Epithelial cell of esophagus (primary cell): ENCODE results near the gene ESF1.

Experiments
- DNase-seq: peaks from one replicate; pipeline ENCODE4 v3.0.0; 2010; ENCODE audit warnings: low read depth
- H3K4me3 ChIP-seq: 2 replicates; pipeline ENCODE4 v1.5.1; 2011; ENCODE audit warnings: mild to moderate bottlenecking, low read length, control low read depth
- TF ChIP-seq, protein P1 (sequence below): IDR thresholded peaks from 2 replicates; pipeline ENCODE4 v1.5.1; 2011; ENCODE audit warnings: low read depth, mild to moderate bottlenecking, low read length, control low read depth, inconsistent platforms; ENCODE audit not compliant: insufficient read depth; ENCODE audit errors: missing control alignments

ESF1 gene, protein sequence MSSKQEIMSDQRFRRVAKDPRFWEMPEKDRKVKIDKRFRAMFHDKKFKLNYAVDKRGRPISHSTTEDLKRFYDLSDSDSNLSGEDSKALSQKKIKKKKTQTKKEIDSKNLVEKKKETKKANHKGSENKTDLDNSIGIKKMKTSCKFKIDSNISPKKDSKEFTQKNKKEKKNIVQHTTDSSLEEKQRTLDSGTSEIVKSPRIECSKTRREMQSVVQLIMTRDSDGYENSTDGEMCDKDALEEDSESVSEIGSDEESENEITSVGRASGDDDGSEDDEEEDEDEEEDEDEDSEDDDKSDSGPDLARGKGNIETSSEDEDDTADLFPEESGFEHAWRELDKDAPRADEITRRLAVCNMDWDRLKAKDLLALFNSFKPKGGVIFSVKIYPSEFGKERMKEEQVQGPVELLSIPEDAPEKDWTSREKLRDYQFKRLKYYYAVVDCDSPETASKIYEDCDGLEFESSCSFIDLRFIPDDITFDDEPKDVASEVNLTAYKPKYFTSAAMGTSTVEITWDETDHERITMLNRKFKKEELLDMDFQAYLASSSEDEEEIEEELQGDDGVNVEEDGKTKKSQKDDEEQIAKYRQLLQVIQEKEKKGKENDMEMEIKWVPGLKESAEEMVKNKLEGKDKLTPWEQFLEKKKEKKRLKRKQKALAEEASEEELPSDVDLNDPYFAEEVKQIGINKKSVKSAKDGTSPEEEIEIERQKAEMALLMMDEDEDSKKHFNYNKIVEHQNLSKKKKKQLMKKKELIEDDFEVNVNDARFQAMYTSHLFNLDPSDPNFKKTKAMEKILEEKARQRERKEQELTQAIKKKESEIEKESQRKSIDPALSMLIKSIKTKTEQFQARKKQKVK

DNA sequence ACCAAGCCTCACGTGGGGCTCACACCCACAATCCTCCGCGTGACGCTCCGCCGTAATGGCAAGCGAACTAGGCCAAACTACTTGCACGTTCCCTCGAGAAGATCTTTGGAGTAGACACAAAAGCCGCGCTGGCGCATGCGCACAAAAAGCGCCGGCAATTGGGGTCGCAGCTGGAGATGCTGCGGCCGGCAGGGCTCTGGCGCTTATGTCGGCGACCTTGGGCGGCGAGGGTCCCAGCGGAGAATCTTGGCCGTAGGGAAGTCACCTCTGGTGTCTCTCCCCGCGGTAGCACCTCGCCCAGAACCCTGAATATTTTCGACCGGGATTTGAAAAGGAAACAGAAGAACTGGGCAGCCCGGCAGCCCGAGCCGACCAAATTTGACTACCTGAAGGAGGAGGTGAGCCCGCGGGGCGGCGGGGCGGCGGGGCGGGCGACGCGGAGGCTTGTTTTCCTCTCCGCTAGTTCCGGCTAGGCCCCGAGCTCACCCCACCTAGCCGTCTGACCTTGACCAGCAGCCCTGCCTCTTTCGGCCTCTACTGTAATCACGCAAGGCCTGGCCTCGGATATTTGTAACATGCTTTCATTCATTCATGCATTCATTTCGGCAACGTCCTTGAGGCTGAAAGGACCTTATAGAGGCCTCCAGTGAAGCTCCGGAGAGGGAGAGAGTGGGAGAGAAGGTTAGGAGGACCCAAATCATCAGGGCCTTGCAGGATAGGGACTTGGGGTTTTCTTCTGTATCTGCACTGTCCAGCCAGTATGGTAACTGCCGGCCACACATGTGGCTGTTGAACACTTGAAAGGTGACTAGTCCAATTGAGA lies at the start of gene ESF1, which contains the start of gene NDUFAF5:
Gene ESF1, minus strand, starts transcription at position 27 of the 823 bp plus-strand sequence. CDS start 1,779 bp downstream, outside the sequence.
Gene NDUFAF5, plus strand, starts transcription at position 136 of the 823 bp plus-strand sequence. Its CDS starts 41 bp downstream, at position 177.
- H3K4me3 ChIP-seq: peak within 1 kb of the TSS; percentile 90
- TF ChIP-seq, protein P1, sequence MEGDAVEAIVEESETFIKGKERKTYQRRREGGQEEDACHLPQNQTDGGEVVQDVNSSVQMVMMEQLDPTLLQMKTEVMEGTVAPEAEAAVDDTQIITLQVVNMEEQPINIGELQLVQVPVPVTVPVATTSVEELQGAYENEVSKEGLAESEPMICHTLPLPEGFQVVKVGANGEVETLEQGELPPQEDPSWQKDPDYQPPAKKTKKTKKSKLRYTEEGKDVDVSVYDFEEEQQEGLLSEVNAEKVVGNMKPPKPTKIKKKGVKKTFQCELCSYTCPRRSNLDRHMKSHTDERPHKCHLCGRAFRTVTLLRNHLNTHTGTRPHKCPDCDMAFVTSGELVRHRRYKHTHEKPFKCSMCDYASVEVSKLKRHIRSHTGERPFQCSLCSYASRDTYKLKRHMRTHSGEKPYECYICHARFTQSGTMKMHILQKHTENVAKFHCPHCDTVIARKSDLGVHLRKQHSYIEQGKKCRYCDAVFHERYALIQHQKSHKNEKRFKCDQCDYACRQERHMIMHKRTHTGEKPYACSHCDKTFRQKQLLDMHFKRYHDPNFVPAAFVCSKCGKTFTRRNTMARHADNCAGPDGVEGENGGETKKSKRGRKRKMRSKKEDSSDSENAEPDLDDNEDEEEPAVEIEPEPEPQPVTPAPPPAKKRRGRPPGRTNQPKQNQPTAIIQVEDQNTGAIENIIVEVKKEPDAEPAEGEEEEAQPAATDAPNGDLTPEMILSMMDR: no peak
- peak; percentile 97 for DNase-seq

DNA sequence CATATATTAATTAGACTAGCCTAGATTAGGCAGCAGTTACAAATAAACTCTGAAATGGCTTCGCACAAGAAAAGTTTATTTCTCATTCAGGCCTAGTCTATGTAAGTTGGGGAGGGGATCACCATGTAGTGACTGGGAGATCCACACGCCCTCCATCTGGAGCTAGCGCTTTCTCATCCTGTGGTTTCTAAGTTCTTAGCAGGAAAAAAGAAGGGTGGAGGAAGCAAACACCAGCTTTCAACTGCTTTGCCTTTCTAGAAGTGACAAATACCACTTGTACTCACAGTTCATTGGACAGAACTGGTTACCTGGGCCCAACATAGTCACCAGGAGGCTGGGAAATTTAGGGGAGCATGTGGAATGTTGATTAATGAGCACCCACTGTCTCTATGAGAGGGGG lies 46.8 kb upstream of the ESF1 start:
- no peak for DNase-seq
- H3K4me3 ChIP-seq: no peak overlapping the region
- TF ChIP-seq, protein P1: no peak

DNA sequence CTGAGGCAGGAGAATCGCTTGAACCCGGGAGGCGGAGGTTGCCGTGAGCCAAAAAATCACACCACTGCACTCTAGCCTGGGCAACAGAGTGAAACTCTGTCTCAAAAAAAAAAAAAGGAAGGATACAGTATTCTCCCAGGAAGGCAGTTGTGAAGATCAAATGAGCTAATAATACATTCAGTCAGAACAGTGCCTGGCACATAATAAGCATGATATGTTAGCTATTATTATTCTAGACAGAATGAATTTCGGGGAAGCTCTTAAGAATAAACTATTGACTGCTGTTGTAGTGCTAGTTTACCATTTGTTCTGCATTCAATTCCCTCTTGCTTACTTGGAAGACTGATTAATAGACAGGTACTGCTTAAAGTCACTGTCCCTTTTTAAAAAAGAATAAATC lies 40.7 kb upstream of the ESF1 start:
- H3K4me3 ChIP-seq: no peak overlapping the region
- TF ChIP-seq, protein P1: no peak
- no peak for DNase-seq

DNA sequence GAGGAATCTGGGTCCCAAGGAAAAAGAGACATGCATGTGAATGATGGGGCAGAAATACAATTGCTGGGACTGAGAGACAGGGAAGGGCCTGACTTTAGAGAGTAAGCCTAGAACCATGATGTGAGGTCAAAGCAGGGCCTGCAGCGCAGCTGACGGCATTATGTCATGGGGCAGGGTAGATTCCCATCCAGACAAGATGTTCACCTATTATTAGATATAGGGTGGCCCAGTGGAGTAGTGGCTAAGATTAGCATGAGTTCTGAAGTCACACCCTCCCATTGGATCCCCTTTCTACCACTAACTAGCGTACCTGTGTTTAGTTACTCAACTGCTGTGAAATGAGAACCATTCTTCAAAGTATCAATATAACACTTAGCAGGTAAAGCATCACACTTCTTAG lies 39.7 kb upstream of the ESF1 start:
- DNase-seq: no peak
- no peak overlapping the region for H3K4me3 ChIP-seq
- TF ChIP-seq, protein P1: no peak

DNA sequence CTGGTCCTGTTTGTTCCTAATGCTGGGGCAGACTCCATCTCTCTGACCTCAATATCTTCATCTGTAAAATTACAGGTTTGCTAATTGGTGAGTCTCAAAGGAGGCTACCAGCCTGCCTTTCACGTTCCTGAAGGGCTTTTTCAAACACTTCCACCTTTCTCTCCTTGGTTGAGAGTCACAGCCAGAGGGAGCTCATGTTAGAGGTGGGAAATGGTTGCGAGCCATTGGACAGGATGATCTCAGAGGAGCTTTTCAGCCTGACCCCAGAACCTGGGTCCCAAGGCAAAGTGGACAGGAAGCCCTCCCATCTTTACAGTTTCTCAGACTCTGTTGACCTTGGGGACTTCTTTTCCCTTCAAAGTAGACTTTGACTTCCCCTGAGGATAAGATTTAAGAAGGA lies 37.7 kb upstream of the ESF1 start:
- TF ChIP-seq, protein P1: no peak
- DNase-seq: no peak
- no peak overlapping the region for H3K4me3 ChIP-seq

DNA sequence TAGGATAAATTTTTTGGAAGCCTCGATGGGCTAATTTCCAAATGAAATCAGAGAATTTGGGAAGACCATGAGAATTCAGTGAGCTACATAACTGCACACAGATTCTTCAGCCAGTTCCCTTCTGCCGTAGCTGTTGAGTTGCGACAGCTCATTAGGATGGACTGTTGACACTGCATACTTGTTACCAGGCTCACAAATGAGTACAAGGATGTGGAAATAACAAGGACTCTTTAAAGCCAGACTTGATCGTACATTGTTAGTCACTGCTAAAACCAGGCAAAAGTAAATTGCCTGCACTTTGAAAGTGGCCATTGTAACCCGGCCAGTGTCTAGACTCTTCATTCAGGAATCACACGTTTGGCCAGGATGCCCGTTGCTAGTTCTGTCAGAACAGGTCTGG lies 37.2 kb upstream of the ESF1 start:
- H3K4me3 ChIP-seq: no peak overlapping the region
- TF ChIP-seq, protein P1: no peak
- peak; percentile 81 for DNase-seq
